ENCODE measurements around the gene RGS12. TPM values are rescaled to one million over a fixed set of nuclear protein-coding genes. Genes with fewer than 3 reads are reported as not detected.
"Not testable (repeated sequence)": the region's sequence is repeated elsewhere in the genome, so short reads cannot be mapped to it uniquely, and the experiment has no call there.

The RGS12 gene
- polyA plus RNA-seq, 2 of the 4 experiments (the other 2 are of a cell fraction) = 7.4 to 8.9 TPM

- no peak for TF ChIP-seq HEYL (CRISPR knock-in tag; IDR thresholded peaks at IDR 0.05)
These were observed 4.4 kb downstream of the RGS12 start (continued) for GRCh38 chr4:3297066-3297859.

- no peak overlapping the region for H3K27ac ChIP-seq
- ChIA-PET POLR2A (no interaction called here), CTCF (no interaction called here)
- H3K4me1 ChIP-seq = no peaks in the 10 kb centered on the region
- ATAC-seq (no peak), FAIRE-seq (no peak), DNase-seq (ENCODE audit: low read depth in 1 of 2, low spot score in 1 of 2) (no peak)
- 87% methylated on average over 9 of the region's 9 CpGs for WGBS (ENCODE audit: missing lambda C conversion rate)
- no peaks in the 10 kb centered on the region for H3K9me3 ChIP-seq
- no peak overlapping the region for H3K4me2 ChIP-seq
- TF ChIP-seq BHLHE40 (IDR thresholded peaks at IDR 0.05; ENCODE audit: low read depth, low read length) (no peak), PBX3 (IDR thresholded peaks at IDR 0.05) (no peak), GATA3 (IDR thresholded peaks at IDR 0.05; ENCODE audit: borderline replicate concordance) (no peak), HDAC2 (IDR thresholded peaks at IDR 0.05) (no peak), EP300 (IDR thresholded peaks at IDR 0.05) (no peak), SREBF2 (IDR thresholded peaks at IDR 0.05) (no peak), TP53 (CRISPR knock-in tag; IDR thresholded peaks at IDR 0.05) (no peak), HOXA7 (CRISPR knock-in tag; IDR thresholded peaks at IDR 0.05) (no peak), NR3C1 (IDR thresholded peaks at IDR 0.05) (no peak), HEYL (CRISPR knock-in tag; IDR thresholded peaks at IDR 0.05) (no peak), PHF8 (IDR thresholded peaks at IDR 0.05; ENCODE audit: borderline replicate concordance, low read depth) (no peak), POLR2AphosphoS2 (conservative IDR thresholded peaks at IDR 0.05; ENCODE audit: low read length) (no peak)
- no peak overlapping the region for H3K4me3 ChIP-seq
These were observed 6.5 kb downstream of the RGS12 start for GRCh38 chr4:3299122-3299975.

- ChIA-PET CTCF (no interaction called here), POLR2A (no interaction called here)
- Histone ChIP-seq H3K4me2 (no peak overlapping the region), H3K9me3 (no peaks in the 10 kb centered on the region), H3K4me3 (no peak overlapping the region), H3K27ac (no peak overlapping the region), H3K4me1 (no peaks in the 10 kb centered on the region; the same call in 2 of the 3 replicates)
- FAIRE-seq = no peak
- 90% methylated on average over 7 of the region's 19 CpGs for WGBS (ENCODE audit: missing lambda C conversion rate)
- ATAC-seq = no peak
- no peak for DNase-seq (ENCODE audit: low read depth in 1 of 2, low spot score in 1 of 2)
- no peak for TF ChIP-seq HES2 (IDR thresholded peaks at IDR 0.05)
- TF ChIP-seq ESRRA (IDR thresholded peaks at IDR 0.05; ENCODE audit: borderline replicate concordance, low read length) = no peak
- no peak for TF ChIP-seq ZFP36 (IDR thresholded peaks at IDR 0.05; ENCODE audit: borderline replicate concordance, partially characterized antibody)
- TF ChIP-seq KDM5A (IDR thresholded peaks at IDR 0.05) = no peak
- no peak for TF ChIP-seq HOXB5 (CRISPR knock-in tag; IDR thresholded peaks at IDR 0.05)
- no peak for TF ChIP-seq HEYL (CRISPR knock-in tag; IDR thresholded peaks at IDR 0.05)
- no peak for TF ChIP-seq ATOH8 (CRISPR knock-in tag; IDR thresholded peaks at IDR 0.05; ENCODE audit: low read depth)
- no peak for TF ChIP-seq NR3C1 (IDR thresholded peaks at IDR 0.05)
- no peak for TF ChIP-seq SMC3 (IDR thresholded peaks at IDR 0.05)
- no peak for TF ChIP-seq NPAS2 (CRISPR knock-in tag; IDR thresholded peaks at IDR 0.05; ENCODE audit: borderline replicate concordance)
- no peak for TF ChIP-seq PBX3 (IDR thresholded peaks at IDR 0.05)
- no peak for TF ChIP-seq RAD21 (conservative IDR thresholded peaks at IDR 0.05 in 1 of 2, IDR thresholded peaks at IDR 0.05 in 1 of 2)
- no peak for TF ChIP-seq MAZ (IDR thresholded peaks at IDR 0.05; ENCODE audit: borderline replicate concordance, low read depth, low read length)
- TF ChIP-seq EHMT2 (IDR thresholded peaks at IDR 0.05; ENCODE audit: low read depth) = no peak
- no peak for TF ChIP-seq ELK1 (IDR thresholded peaks at IDR 0.05; ENCODE audit: low read depth, low read length)
- no peak for TF ChIP-seq ZSCAN20 (CRISPR knock-in tag; IDR thresholded peaks at IDR 0.05)
- TF ChIP-seq CBX2 (IDR thresholded peaks at IDR 0.05; ENCODE audit: borderline replicate concordance, low read depth) = no peak
- TF ChIP-seq BHLHE40 (IDR thresholded peaks at IDR 0.05; ENCODE audit: low read depth, low read length) = no peak
These were observed 7.3 kb downstream of the RGS12 start for GRCh38 chr4:3299976-3300671.

GRCh38 chr4:3300882-3301281 lies 8.1 kb downstream of the RGS12 start:
- H3K4me1 ChIP-seq; H3K27ac ChIP-seq; H3K4me3 ChIP-seq; H3K9me3 ChIP-seq; CTCF ChIA-PET; FAIRE-seq; POLR2A ChIA-PET; ATAC-seq; H3K4me2 ChIP-seq; DNase-seq (ENCODE audit: low read depth in 1 of 2, low spot score in 1 of 2): not testable (repeated sequence)
- WGBS (ENCODE audit: missing lambda C conversion rate) = 87% methylated on average over 14 of the region's 15 CpGs

Data from A549 (cell line).